Ecto neural progenitor cell (in vitro differentiated cells): ENCODE results near the gene UNC5CL.
"Not testable (repeated sequence)": the region's sequence is repeated elsewhere in the genome, so short reads cannot be mapped to it uniquely, and the experiment has no call there.

Source experiments
- DNase-seq: peaks from one replicate; pipeline ENCODE4 v3.0.0-alpha.2; 2018; ENCODE audit warnings: low spot score

Gene UNC5CL

DNA sequence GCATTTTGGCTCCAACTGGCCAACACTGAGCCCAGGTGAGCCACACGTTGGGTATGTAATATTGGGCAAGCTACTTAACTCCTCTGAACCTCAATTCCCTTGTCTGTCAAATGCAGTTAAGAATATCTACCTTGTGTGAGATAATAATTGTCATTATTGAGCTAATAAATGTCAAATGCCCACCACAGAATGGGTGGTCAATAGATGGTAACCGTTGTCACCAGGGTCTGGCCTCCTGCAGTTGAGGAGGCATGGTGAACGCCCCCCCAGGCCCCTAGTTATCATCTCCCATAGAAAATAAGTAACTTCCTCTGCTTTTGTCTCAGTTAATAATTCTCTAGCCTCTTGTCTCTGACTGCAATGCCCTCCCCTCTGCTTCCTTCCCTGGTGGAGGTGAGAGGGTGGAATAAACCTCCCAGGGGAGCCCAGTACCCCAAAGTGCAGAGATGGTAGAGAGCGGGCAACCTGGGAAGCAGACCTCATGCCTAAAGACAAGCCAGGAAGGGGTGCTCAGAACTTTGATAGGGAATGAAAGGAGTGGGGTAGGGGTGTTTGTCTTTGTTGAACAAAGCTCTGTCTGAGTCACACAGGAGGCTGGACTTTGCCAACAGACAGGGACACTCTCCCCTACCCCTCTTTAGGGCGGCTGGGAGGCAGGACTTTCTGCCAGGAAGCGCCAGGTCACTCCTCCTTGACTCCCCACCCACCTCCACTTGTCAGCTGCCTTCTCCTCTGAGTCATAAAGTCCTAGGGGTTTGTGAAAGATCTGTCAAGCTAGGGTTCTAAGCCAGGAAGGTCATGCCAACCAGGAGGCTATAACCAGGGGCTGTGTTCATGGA, 1.3 kb upstream of the UNC5CL start:
- DNase-seq: no peak

DNA sequence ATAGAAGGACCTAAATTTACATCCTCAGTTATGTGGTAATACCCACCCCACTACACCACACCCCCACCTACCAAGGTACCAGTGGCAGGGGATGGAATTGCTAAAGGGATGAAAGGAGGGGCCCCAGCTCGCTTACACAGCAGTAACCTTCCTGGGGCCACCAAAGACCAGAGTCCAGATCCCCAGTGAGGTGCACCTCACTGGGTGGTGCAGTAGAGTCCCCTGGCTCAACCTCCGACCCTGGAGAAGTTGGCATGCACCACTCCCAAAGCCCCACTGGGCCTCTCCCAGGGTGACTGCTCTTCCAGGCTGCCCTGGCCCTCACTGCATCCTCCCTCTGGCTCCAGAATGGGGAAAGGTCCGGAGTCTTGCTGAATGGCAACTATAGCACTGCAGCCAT, 816 bp downstream of the UNC5CL start:
- DNase-seq: no peak

DNA sequence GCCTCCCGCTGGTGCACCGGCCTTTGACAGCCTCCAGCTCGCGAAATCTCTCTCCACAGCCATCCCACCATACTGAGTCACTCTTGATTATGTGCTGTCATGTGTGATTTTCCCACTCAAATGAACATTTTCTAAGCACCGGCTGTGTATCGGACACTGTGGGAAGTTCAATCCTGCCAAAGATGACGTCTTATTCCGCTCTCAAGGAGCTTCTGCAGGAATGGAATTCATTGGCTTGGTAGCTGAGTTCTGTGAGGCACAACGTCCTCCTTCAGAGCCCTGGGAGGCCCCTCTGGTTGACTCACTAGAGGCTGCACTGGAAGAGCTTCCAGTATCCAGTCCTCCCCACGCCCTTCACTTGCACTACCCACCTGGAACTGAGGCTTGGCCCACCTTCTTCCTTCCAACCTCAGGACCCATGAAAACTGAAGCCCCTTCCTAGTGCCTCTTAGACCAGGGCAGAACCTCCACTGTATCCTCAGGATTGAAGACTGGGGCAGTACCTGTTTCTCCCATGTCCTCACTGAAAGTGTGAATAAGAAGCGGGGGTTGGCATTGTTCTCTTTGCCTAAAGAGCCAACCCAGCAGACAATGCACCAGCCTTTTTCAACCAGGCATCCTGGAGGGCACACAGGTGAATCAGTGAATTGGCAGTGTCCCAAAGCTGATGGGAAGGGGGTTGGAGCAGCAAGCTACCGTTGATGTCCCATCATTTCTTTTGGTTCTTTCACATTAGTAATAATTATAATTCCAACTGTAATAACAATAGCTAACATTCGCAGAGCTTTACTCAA, 1.7 kb downstream of the UNC5CL start:
- DNase-seq: no peak

GRCh38 chr6:41036601-41037000, 2.4 kb downstream of the UNC5CL start:
- DNase-seq: no peak

DNA sequence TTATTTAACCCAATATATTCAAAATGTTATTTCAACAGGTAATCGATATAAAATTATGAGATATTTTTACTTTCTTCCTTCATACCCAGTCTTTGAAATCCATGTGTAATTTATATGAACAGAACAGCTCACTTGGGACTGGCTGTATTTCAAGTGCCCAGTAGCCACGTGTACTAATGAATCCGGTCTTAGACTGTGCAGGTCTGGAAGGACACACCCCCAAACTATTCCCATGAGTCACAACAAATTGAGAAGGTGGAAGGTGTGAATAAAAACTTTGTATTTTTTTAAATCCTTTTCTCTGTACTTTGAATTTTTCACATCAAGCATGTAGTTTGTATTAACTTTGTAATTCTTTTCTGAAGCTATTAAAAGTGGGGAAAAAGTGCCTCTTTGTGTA, 2.8 kb downstream of the UNC5CL start:
- no peak for DNase-seq

DNA sequence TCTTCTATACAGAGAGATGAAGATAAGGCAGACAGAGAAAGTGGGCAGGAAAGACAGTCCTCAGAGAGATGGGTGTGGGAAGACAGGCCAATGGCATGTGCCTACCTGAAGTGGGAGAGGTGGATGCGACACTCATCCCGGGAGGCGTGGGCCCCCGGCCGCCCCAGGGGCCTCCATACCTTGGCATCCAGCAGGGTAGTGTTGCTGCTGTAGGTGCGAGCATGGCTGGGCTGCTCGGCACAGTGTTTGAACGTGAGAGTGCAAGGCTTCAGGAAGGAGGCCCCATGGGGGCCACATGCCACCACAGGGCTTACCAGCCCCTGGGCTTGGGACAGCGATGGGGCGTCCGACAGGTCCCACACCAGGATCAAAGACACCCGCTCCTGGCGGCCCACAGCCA, 5.2 kb downstream of the UNC5CL start:
- no peak for DNase-seq

DNA sequence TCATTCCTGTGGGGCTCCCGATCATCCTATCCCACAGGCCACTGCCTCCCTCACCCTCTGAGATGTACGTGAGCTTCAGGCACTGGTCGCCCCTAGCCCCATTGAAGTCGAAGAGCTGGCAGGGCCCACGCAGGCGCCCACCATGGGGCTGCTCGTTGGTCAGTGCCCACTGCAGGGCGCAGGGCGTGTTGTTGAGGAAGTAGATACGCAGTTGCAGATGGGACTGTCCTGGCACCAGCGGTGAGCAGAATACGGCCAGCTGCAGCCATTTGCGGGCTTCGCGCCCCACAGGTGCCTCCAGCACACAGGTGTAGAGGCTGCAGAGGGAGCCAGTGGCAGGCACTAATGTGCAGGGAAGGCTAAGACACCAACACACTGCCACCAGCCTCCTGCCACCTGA, 6.2 kb downstream of the UNC5CL start:
- no peak for DNase-seq

- no peak for DNase-seq
Measured at GRCh38 chr6:41028561-41029412, 10.2 kb downstream of the UNC5CL start.

GRCh38 chr6:41027799-41028560, 11.0 kb downstream of the UNC5CL start:
- DNase-seq: peak; percentile 91

- DNase-seq: no peak
Measured at GRCh38 chr6:41027241-41027640, 11.8 kb downstream of the UNC5CL start.

- DNase-seq: no peak
Measured at GRCh38 chr6:41025966-41026530, 13.0 kb downstream of the UNC5CL start.

DNA sequence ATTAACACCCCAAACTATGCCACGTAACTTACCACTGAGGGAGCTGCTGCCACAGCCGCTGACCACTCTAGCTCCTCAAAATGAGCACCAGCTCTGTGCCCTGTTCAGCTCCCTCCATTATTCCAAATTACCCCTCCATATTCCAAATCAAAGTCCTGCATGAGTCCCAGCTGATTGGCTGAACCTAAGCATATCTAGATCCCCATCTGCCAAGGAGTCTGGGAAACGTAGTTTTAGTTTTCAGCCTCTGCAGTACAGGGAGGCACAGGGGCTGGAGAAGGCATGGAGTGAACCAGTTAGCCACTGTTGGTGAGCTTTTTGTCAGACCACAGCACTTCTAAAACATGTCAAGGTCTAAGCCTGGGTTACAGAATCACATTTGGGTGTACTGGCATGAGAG, 15.9 kb downstream of the UNC5CL start:
- no peak for DNase-seq

DNA sequence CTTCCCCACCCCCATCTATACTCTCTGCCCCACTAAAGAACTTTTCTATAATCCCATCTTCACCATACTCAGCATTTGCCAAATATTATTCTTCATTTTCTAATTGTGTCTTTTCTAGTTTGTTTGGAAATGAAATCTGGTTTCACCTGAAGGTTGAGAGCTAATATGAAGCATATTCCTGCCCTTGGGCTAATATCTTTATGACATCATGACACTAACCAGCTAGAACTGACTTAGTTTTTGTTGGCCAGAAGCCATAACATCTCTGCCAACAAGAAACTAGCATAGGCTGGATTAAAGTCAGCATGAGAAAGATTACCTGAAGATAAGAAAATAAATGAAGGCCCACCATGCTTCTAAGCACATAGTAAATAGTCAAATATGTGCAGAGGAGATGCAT, 16.7 kb downstream of the UNC5CL start:
- no peak for DNase-seq

DNA sequence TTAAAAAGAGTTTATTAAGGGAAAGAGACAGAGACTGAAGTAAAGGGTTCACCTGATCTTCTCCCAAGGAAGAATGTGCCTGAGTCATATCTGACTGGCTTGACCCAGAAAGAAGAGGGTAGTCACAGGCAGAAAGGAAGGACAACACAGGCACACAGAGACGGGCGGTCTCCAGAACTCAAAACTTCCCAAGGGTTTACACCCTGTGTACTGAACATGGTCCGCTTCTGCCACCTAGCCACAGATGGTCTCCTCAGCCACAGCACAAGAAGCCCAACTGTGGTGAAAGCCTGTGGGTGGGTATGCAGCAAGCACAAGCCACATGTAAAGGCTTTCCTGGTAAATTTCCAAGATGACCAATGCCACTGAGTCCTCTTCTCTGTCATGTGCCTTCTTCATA, 17.2 kb downstream of the UNC5CL start:
- no peak for DNase-seq

- DNase-seq: no peak
Measured at GRCh38 chr6:41017663-41018062, 21.4 kb downstream of the UNC5CL start.

DNA sequence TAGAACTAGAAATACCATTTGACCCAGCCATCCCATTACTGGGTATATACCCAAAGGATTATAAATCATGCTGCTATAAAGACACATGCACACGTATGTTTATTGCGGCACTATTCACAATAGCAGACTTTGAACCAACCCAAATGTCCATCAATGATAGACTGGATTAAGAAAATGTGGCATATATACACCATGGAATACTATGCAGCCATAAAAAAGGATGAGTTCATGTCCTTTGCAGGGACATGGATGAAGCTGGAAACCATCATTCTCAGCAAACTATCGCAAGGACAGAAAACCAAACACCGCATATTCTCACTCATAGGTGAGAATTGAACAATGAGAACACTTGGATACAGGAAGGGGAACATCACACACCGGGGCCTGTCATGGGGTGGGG, 23.2 kb downstream of the UNC5CL start:
- not testable (repeated sequence) for DNase-seq

- no peak for DNase-seq
Measured at GRCh38 chr6:41014780-41015179, 24.2 kb downstream of the UNC5CL start.

- no peak for DNase-seq
Measured at GRCh38 chr6:41013466-41014153, 25.4 kb downstream of the UNC5CL start.

- DNase-seq: no peak
Measured at GRCh38 chr6:41011673-41012072, 27.3 kb downstream of the UNC5CL start.

- DNase-seq: no peak
Measured at GRCh38 chr6:41009669-41010068, 29.4 kb downstream of the UNC5CL start.

GRCh38 chr6:41008011-41008410, 31.0 kb downstream of the UNC5CL start:
- DNase-seq: no peak
